Measurements from ENCODE around the gene COG3.

DNA sequence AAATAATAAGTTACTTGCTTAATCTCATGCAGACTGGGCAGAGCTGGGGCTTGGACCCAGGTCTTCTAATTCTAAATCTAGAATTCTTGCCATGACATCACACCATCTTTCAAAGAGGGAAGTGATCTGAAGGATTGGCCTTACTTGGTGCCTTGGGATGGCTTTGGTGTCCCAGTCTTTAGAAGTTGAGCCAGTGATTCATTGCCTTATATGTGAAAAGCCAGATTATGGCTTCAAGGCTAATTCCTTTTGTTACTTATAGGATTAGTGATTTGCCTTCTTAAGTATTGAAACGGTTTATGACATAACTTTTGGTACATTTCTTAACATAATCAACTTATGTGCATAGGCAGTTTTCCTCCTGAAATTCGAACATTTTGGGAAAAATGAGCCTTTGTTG, 14.9 kb downstream of the COG3 start:
- TF ChIP-seq CTCF (IDR thresholded peaks at IDR 0.05; ENCODE audit: extremely low read depth in 1 of 2, insufficient read depth in 1 of 2, low read depth in 1 of 2, low read length in 2 of 2) (no peak), EZH2 (IDR thresholded peaks at IDR 0.05; ENCODE audit: borderline replicate concordance, low read depth, low read length, severe bottlenecking) (no peak), FOS (IDR thresholded peaks at IDR 0.05; ENCODE audit: borderline replicate concordance, insufficient read depth, low read length) (no peak), JUN (IDR thresholded peaks at IDR 0.05; ENCODE audit: borderline replicate concordance, insufficient read depth, insufficient read length, low read depth) (no peak), POLR2AphosphoS5 (IDR thresholded peaks at IDR 0.05; ENCODE audit: insufficient read depth, low read depth, low read length) (no peak), POLR2A (IDR thresholded peaks at IDR 0.05; ENCODE audit: low read depth, low read length) (no peak)
- TF ChIP-seq, protein P1, sequence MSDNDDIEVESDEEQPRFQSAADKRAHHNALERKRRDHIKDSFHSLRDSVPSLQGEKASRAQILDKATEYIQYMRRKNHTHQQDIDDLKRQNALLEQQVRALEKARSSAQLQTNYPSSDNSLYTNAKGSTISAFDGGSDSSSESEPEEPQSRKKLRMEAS (IDR thresholded peaks at IDR 0.05; ENCODE audit: insufficient read depth, insufficient read length), result no peak
